ENCODE measurements around the gene BCAS3. TPM values are rescaled to one million over a fixed set of nuclear protein-coding genes. Genes with fewer than 3 reads are reported as not detected.

BCAS3 gene
- total RNA-seq, 1 donor from 2014 or later: 35.7 TPM

DNA sequence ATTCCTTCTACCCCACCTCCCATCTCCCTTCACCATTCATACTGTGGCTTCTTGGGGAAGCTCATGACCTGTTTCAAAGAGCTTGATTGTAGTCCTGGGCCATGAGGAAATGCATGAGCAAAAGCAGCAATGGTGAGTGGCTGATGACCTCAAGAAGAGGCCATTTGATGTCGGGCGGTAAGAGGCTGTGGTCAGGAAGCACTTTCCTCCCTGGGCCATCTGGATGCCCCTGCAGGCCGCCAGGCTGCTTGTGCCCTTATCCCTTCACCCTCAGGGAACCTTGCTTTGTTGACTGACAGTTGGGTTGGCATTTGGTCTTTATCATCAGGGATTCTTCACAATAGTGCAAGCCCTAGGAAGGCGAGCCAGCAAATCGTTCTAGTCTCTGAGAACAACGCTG is 643.7 kb downstream of the BCAS3 start:
- no peak overlapping the region for H3K27ac Mint-ChIP-seq (ENCODE audit: unreplicated experiment)
- H3K4me1 Mint-ChIP-seq (ENCODE audit: unreplicated experiment): peaks cover 42% of the 10 kb centered on the region
- no peaks in the 10 kb centered on the region for H3K27me3 Mint-ChIP-seq (ENCODE audit: unreplicated experiment)

DNA sequence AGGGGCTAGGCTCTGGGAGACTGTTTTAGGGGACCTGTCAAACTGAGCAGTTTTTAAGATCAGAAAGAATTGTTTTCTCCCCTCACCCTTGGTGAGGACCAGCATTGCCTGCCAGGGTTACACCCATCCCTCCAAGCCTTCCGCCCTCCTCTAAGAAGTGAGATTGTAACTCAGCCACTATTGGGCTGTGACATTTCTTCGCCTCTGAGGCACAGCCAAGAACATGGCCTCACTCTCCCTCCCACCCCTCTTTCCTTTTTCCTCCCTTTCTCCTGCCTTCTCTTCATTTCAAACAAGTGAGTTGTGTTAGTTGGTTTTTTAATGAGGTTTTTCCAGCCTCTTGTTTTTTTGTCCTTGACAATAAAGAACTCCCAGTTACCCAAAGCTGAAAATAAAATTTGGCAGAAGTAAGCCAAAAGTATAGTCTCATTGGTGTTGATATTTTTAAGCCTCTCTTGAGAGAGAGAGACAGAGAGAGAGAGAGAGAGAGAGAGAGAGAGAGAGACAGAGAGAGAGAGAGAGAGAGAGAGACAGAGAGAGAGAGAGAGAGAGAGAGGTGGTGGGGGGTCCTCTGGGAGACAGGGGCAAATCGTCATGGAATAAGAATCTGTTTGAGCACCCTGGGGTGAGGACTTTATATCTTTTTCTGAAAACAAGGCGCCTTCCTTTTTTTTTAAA is 644.8 kb downstream of the BCAS3 start:
- no peak overlapping the region for H3K4me3 Mint-ChIP-seq (ENCODE audit: unreplicated experiment)
- no peak for DNase-seq (ENCODE audit: extremely low spot score, unreplicated experiment)
- H3K27ac Mint-ChIP-seq (ENCODE audit: unreplicated experiment): no peak overlapping the region
- H3K27me3 Mint-ChIP-seq (ENCODE audit: unreplicated experiment): no peaks in the 10 kb centered on the region
- H3K9me3 Mint-ChIP-seq (ENCODE audit: unreplicated experiment): no peaks in the 10 kb centered on the region
- peaks cover 45% of the 10 kb centered on the region for H3K4me1 Mint-ChIP-seq (ENCODE audit: unreplicated experiment)
- no peak for TF ChIP-seq CTCF (IDR thresholded peaks at IDR 0.05)
- no peaks in the 10 kb centered on the region for H3K36me3 Mint-ChIP-seq (ENCODE audit: unreplicated experiment)

More for the DNA sequence above, 643.7 kb downstream of the BCAS3 start:
- no peaks in the 10 kb centered on the region for H3K36me3 Mint-ChIP-seq (ENCODE audit: unreplicated experiment)
- H3K4me3 Mint-ChIP-seq (ENCODE audit: unreplicated experiment): no peak overlapping the region
- TF ChIP-seq CTCF (IDR thresholded peaks at IDR 0.05): no peak
- no peak for DNase-seq (ENCODE audit: extremely low spot score, unreplicated experiment)
- no peaks in the 10 kb centered on the region for H3K9me3 Mint-ChIP-seq (ENCODE audit: unreplicated experiment)

DNA sequence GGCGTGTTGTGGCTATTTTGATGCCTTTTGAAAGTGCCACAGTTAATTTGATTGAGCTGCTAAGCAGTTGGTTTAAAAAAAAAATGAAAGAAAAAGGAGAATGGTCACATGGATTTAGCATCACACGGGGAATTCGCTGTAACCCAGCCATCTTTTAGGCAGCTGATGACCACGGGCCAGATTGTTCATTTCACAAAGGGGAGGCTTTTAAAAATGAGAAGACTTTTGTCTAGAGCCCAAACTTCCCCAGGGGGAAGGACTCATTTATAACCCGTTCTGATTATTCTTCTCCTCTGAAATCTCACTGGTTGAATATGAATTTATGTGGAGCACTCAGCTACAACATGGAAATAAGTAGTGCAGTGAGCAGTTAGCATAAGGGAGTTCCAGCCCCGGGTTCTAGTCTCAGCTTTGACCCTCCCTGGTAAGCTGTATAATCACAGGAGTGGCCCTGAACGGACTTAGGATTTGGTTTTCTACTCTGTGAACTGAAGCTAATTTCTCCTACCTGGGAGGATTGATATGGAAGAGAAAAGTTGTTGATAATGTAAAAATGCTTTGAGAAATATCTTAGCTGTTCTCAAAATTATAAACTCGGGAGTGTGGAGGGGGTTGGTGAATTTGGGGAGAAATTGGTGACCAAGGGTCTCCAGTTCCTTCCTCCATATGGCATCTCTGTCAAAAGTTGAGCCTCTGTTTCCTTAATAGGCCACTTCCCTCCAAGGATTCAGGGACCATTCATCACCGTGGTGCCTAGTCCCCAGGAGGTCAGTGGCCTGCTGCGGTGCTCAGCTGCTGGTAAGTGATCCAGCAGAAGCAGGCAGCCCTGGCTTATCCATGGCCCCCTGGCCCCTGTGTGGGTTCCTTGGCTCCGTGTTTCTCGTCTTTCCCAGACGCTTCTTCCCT is 645.6 kb downstream of the BCAS3 start:
- Mint-ChIP-seq H3K27me3 (ENCODE audit: unreplicated experiment) (no peaks in the 10 kb centered on the region), H3K36me3 (ENCODE audit: unreplicated experiment) (no peaks in the 10 kb centered on the region), H3K4me1 (ENCODE audit: unreplicated experiment) (peaks cover 45% of the 10 kb centered on the region), H3K27ac (ENCODE audit: unreplicated experiment) (peak overlapping the region; percentile 45), H3K4me3 (ENCODE audit: unreplicated experiment) (no peak overlapping the region), H3K9me3 (ENCODE audit: unreplicated experiment) (no peaks in the 10 kb centered on the region)
- TF ChIP-seq CTCF (IDR thresholded peaks at IDR 0.05): no peak
- DNase-seq (ENCODE audit: extremely low spot score, unreplicated experiment): no peak

- Mint-ChIP-seq H3K27ac (ENCODE audit: unreplicated experiment) (peak overlapping the region; percentile 47), H3K36me3 (ENCODE audit: unreplicated experiment) (no peaks in the 10 kb centered on the region), H3K4me1 (ENCODE audit: unreplicated experiment) (peaks cover 43% of the 10 kb centered on the region), H3K4me3 (ENCODE audit: unreplicated experiment) (no peak overlapping the region), H3K27me3 (ENCODE audit: unreplicated experiment) (no peaks in the 10 kb centered on the region), H3K9me3 (ENCODE audit: unreplicated experiment) (no peaks in the 10 kb centered on the region)
- DNase-seq (ENCODE audit: extremely low spot score, unreplicated experiment): no peak
- TF ChIP-seq CTCF (IDR thresholded peaks at IDR 0.05): no peak
These were observed 646.5 kb downstream of the BCAS3 start for GRCh38 chr17:61323909-61324868.
